ENCODE results near the gene RGS3.

GRCh38 chr9:113502427-113503034, 39.0 kb downstream of the RGS3 start:
- TF ChIP-seq CTCF (IDR thresholded peaks at IDR 0.05): no peak
- TF ChIP-seq POLR2A (IDR thresholded peaks at IDR 0.05): no peak
